HG02973 (cell line): Measurements from ENCODE around the gene TYRO3.

ENCODE experiments used
- ATAC-seq: cut with Tn5 transposase; IDR thresholded peaks from one replicate; pipeline ENCODE4 v1.9.1; 2021; ENCODE audit warnings: moderate library complexity; ENCODE audit not compliant: unreplicated experiment

The TYRO3 gene

GRCh38 chr15:41558400-41559238, at the start of gene TYRO3:
TSS of gene TYRO3 (plus strand) at chr15:41559212. CDS start at chr15:41559258, 46 bp downstream.
- ATAC-seq = no peak

GRCh38 chr15:41510728-41511127, 48.3 kb upstream of the TYRO3 start:
- ATAC-seq = no peak

DNA sequence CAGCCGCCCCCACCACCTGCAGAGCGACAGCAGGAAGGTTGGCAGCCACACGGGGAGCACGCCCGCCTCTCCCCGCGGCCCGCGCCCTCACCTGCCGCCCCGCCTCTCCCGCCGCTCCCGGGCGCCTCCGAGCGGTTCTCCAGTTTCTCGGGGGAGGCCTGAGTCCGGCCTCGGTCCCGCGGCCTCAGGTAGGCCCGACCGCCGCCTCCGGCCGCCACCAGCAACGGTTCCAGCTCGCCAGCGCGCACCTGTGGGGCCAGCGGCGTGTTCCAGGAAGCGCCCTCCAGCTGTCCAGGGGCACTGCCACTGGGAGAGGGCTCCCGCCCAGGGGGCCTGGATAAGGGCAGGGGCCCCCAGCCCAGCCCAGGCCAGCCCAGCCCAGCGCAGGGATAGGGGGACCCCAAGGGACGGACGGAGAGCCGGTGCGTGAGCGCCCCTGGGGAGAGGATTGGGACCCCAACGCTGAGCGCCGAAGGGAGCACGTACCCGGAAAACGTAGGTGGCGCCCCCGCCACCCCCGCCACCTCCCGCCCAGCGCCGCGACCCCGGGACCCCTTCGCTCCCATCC, 47.6 kb upstream of the TYRO3 start:
- ATAC-seq = no peak

- ATAC-seq = no peak
Observed at GRCh38 chr15:41511899-41512369, 47.1 kb upstream of the TYRO3 start.

DNA sequence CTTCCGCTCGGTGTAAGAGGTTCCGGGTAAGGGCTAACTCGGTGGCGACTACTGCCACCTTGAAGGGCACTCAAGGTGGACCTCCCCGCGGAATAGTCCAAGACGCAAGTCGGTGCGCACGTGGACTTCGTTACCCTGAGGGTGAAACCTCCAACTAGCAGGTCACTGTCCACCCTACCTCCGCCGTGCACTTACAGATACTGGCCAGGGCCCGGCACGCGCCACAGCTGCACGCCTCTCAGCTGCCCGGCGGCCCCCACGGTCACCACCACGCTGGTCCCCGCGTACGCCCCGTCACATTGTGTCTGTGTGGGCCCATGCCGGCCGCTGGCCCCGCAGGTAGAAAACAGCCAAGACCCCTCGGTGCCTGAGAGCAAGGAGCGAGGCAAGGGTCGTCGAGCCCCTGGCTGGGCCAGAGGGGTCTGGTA, 46.5 kb upstream of the TYRO3 start:
- ATAC-seq = no peak

- ATAC-seq = no peak
Observed at GRCh38 chr15:41512940-41513505, 46.0 kb upstream of the TYRO3 start.

- no peak for ATAC-seq
Observed at GRCh38 chr15:41513506-41514227, 45.3 kb upstream of the TYRO3 start, which contains the start of gene LTK. TSS of gene LTK (minus strand) at chr15:41513827. CDS start at chr15:41513709, 118 bp downstream.

GRCh38 chr15:41517895-41518449, 41.0 kb upstream of the TYRO3 start:
- ATAC-seq = no peak

DNA sequence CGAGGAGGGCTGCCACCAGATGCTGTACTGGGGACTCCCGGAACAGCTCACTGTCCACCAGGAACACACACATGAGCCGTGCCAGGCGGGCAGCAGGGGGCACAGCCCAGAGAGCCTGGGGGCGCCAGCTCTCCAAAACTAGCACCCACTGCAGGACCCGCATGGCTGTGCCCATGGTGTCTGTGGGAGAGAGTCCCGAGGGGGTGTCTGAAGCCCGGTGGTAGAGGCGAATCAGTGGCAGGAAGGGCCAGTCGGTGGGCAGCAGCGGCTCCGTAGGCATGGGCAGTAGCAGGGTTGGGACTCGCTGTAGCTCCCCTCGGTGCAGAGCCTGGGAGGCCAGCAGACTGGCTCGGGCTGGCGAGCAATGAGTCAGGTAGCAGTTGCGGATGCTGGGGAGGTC, 38.4 kb upstream of the TYRO3 start:
- no peak for ATAC-seq

- no peak for ATAC-seq
Observed at GRCh38 chr15:41521614-41522013, 37.4 kb upstream of the TYRO3 start.

DNA sequence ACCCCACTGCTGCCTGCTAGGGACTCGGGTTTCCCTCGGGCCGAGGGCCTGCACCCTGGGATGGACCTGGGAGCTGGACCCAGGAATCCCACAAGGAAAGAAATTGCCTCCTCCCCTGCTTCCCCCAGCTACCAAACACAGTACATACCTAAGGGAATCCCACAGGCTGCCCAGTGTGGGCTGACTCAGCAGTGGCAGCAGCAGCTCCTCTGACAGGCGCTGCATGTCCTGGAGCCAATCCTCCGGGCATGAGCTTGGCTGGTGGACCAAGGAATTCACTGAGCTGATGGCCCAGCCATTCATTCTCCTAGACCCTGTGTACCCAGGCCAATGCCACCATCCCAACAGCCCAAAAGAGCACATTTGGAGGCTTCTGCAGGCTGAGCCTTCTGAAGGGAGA, 35.9 kb upstream of the TYRO3 start:
- no peak for ATAC-seq

GRCh38 chr15:41530363-41530956, 28.6 kb upstream of the TYRO3 start:
- ATAC-seq = no peak

GRCh38 chr15:41535544-41535943, 23.5 kb upstream of the TYRO3 start:
- no peak for ATAC-seq

DNA sequence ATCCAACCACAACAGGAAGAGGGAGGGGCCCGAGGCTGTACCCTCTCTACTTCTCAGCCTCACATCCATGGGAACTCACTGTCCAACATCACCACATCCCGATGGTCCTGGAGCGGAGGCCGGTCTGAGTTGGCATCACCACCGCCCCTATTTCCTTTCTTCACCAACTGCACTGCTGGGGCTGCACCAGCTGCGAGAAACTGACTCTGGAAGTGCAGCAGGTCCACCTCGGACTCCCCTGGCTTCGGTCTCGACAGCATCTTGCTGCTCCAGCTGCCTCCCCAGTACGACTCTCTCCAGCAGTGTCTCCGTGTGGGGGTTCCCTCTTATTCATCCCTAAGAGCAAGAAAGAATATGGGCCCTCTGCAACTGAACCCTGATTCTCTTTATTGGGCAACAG, 22.1 kb upstream of the TYRO3 start:
- ATAC-seq = no peak

DNA sequence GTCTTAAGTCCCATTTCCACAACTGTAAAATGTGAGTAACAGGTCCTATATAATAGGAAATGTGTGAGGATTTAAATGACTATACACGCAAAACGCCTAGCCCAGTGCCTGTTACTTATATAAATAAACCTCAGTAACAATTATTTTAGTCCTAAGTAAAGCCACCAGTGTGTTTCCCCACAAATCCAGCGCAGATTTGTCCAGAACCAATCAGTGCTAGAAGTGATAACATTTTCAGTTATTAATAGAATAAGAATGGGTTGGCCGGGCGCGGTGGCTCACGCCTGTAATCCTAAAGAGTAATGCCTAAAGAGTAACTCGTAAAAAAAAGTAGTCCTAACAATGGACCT, 15.5 kb upstream of the TYRO3 start:
- no peak for ATAC-seq

GRCh38 chr15:41544650-41545015, 14.4 kb upstream of the TYRO3 start:
- ATAC-seq = no peak

GRCh38 chr15:41545218-41545617, 13.8 kb upstream of the TYRO3 start:
- ATAC-seq = no peak

DNA sequence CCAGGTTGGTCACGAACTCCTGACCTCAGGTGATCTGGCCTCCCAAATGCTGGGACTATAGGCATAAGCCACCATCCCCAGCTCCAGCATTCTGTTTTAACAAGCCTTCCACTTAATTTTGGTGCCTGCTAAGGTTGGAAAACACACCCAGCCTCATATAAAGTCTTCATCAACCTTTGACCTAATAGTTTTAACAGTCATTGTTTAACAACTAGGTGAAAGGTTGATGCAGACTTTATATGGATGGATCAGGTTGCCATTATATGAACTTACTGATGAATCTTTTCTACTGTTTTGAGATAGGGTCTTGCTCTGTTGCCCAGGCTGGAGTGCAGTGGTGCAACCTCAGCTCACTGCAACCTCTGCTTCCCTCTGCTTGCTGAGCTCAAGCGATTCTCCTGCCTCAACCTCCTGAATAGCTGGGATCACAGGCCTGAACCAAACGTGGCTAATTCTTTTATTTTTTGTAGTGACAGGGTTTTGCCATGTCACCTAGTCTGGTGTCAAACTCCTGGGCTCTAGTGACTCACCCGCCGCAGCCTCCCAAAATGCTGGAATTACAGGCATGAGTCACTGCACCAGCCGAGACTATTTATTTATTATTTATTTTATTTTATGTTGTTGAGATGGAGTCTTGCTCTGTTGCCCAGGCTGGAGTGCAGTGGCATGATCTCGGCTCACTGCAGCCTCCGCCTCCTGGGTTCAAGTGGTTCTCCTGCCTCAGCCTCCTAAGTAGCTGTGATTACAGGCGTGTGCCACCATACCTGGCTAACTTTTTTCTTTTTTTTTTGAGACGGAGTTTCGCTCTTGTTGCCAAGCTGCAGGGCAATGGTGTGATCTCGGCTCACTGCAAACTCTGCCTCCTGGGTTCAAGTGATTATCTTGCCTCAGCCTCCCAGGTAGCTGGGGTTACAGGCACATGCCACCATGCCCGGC, 11.9 kb upstream of the TYRO3 start:
- no peak for ATAC-seq

GRCh38 chr15:41550066-41550775, 8.8 kb upstream of the TYRO3 start:
- no peak for ATAC-seq
